Measurements from ENCODE around the gene ASB2.

GRCh38 chr14:93981316-93982229 is 5.2 kb upstream of the ASB2 start:
- TF ChIP-seq CTCF (IDR thresholded peaks at IDR 0.05) (no peak), POLR2A (IDR thresholded peaks at IDR 0.05) (no peak), EP300 (IDR thresholded peaks at IDR 0.05) (no peak)
